GM21390 (cell line): Measurements from ENCODE around the gene ZFYVE28.

Source experiments
- ATAC-seq: cut with Tn5 transposase; IDR thresholded peaks from one replicate; pipeline ENCODE4 v1.9.1; 2021; ENCODE audit not compliant: unreplicated experiment

Gene ZFYVE28

GRCh38 chr4:2291705-2292645 is 126.5 kb downstream of the ZFYVE28 start:
- ATAC-seq = no peak

DNA sequence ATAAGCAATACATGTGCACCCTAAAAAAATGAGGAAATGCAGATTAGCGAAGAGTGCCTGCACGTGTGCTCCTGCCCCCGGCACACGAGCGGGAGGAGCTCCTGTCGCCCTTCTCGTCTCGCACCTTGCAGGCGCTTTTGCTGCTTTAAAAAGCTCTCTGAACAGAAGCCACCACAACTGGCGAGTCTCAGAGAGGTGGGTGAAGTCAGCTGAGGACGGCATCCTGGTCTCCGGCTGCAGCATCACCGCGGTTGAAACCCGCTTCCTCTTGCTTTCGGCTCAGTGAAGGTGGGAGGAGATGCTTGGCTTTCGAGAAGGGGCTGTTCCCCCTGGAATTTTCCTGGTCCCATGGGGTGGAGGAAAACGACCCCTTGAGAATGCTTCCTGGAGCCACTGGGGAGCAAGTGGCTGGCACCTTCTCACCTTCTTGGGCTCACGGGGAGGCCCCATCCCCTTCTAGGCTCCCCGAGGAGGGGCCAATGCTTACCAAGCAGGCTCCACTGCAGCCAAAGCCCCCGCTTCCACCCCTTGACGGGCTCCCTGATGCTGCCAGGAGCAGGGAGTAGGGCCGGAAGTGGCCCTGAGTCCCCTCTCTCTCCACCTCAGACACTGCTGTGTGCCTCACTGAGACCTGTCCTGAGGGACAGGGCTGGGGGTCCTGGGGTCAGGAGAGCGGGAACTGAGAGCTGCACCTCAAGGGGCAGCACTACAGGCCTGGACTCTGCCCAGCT is 127.3 kb downstream of the ZFYVE28 start:
- no peak for ATAC-seq

- no peak for ATAC-seq
Observed at GRCh38 chr4:2290488-2290887, 128.0 kb downstream of the ZFYVE28 start.

DNA sequence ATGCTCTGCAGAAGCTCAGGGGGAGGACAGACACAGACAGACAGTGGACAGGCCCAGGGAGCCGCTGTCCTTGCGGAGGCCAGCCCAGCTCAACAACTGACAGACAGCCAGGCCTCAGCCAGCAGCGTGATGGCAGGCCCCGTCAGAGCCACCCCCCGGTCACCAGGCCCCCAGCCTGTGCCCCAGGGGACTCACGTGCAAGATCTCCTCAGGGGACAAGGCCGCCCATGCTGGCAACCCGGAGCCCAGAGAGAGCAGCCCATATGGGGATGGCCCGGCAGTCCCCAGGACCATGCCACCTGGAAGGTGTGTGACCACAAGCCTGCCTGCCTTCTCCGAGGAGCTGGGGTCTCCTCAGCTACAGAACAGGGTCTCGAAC is 128.5 kb downstream of the ZFYVE28 start:
- no peak for ATAC-seq

- no peak for ATAC-seq
Observed at GRCh38 chr4:2289311-2289954, 129.0 kb downstream of the ZFYVE28 start.

GRCh38 chr4:2288051-2288541 is 130.3 kb downstream of the ZFYVE28 start:
- no peak for ATAC-seq

DNA sequence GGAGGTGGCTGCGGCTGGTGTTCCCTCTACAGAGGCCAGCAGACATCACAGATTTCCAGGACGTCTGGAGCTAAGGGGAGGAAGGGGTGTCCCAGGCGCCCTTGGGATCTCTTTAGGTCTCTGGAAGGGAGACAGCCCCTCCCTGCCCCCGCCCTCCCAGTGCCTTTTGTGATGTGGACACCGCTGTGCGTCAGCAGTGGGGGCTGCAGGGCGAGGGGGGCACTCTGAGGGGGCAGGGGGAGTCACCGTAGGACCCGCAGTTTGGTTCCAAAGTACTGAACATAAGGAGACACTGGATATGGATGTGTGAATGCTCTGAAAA is 130.9 kb downstream of the ZFYVE28 start:
- no peak for ATAC-seq

DNA sequence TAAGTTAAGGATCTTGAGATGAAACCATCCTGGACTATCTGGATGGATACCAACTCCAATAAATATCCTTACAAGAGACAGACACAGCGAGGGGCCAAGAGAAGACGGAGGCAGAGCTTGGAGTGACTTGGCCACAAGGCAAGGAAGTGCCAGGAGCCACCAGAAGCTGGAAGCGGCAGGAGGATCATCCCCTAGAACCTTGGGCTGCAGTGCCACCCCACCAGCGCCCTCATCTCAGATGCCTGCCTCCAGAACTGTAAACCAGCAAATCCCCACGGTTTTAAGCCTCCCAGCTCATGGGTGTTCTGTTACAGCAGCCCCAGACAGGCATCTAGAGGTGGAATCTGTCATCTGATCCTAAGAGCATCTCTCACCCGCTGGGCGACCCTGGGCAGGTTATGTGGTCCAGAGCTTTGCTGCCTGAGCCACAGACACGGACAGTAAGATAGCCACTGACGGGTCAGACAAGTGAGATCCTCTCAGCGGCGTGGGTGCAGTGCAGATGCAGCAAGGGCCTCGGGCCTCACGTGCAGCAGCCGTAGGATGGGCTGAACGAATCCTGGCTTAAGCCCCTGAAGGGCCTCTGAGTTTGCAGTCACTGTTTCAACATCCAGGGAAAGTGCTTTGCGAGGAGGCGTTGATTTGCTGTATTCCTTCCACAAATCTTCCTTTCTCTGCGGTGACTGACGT is 131.4 kb downstream of the ZFYVE28 start:
- ATAC-seq = no peak

DNA sequence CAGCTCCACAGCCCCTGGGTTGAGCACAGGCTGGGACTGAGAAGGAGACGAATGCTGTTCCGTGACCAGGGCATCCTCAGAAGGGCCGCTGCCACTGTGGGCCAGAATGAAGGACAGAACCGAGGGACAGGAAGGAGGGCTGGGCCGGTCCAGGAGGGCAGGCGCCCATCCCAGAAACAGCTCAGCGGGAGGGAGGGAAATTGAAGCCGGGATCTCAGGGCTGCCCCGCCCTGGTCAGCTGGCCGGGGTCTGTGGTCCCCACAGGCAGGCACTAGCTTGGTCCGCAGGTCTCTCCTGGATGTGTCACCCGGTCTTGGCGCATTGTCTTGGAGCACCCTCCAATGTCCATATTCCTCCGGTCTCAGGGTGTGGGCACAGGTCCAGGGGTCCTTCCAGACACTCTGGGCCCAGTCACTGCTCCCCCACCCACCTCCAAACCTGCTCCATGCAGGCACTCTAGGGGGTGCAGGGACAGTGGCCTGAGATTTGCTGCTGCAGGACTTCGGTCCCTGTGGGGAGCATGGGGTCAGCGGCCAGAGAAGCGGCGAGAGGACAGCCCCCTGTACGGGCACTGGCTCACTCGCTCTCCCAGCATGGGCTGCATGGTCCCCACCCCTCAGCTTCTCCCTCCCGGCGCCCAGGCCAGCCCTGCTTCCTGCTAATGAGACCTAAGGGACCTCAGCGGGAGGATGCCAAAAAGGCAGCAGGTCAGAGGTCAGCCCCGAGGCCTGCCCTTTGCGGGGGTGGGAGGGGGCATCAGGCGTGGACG is 132.6 kb downstream of the ZFYVE28 start:
- no peak for ATAC-seq

DNA sequence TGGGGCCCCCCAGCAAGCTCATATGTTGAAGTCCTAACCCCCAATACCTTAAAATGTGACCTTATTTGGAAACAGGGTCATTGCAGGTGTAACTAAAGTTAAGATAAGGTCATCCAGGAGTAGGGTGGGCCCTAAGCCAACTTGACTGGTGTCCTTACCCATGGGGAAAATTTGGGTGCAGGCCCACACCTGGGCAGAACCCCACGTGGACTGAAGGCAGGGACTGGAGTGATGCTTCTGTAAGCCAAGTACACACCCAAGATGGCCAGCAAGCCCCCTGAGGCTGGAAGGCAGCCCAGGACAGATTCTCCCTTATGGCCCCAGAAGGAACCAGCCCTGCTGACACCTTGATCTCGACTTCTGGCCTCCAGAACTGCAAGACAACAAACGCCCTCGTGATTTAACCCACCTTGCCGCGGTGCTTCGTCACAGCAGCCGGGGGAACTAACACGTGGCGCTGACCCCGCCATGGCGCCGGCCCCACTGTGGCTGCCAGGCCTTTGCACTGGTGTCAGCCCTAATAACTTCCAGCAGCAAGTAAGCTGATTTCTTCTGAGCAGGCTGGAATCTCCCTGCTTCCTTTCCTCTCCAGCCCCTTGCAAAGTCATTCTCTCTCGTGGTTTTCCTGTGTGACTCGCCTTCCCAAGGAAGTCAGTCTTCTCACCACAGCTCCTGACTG is 133.4 kb downstream of the ZFYVE28 start:
- no peak for ATAC-seq

DNA sequence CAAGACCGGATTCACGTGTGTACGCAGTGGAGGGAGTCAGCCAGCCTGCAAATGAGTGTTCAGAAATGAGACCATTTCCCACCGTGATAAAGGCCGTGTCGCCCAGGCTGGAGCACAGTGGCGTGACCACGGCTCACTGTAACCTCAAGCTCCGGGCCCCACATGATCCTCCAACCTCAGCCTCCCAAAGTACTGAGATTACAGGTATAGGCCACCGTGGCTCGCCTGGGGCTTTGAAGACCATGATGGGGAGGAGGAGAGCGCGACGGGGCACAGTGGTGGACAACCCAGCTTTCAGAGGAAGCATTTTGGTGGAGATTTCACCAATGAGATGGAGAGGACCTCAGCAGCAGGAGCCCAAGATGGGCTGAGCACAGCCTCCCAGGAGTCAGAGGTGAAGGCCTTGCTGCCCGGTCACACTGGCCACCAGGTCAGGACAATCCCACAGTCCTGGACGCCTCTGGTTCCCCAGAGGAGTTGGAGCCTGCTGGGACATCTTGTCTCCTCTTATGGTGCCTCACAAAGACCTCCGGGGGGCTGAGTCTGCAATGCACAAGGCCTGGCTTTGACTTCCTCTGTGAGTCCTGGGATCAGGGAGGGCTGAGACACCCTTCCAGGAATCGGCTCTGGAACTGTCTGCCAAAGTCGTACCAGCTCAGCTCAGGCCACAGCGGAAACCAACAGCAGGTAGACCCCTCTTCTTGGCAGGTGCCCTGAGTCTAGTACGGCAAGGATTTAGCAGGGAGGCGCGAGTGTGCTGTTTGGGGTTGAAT is 134.1 kb downstream of the ZFYVE28 start:
- ATAC-seq = no peak

- ATAC-seq = no peak
Observed at GRCh38 chr4:2283199-2283711, 135.2 kb downstream of the ZFYVE28 start.

DNA sequence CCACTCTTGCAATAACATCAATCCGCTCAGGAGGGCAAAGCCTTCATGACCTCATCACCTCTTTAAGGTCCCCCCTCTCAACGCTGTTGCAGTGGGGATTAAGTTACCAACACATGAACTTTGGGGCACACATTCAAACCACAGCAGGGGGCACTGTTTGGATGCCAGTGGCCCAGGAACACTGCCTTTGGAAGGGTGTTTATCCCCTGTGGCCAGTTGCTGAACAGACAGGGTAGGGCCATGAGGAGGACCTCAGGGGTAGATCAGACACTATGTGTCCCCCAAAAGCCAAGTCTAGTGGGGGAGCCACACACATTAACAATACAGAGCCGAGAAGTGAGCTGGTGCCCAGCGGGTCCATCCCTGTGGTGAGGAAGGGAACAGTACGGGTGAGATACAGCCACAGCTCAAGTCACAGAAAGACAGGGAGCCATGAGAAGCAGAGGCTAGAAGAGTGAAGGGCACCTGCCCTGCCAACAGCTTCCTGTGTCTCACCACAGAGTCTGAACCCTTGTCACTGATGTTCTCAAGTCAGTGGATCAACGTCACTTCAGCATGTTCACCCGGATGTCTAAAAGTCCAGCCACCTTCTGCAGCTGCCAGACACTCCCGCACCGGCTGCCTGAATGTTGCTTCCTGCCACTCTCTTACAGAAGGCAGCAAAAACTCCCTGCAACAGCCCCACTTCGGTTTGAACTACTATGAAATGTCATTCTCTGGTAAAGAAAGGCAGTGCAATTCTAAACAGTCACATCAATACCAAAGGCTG is 136.7 kb downstream of the ZFYVE28 start:
- ATAC-seq = peak; percentile 63

- no peak for ATAC-seq
Observed at GRCh38 chr4:2280531-2281300, 137.7 kb downstream of the ZFYVE28 start.

GRCh38 chr4:2277956-2278355 is 140.5 kb downstream of the ZFYVE28 start:
- ATAC-seq = no peak

GRCh38 chr4:2276581-2277325 is 141.7 kb downstream of the ZFYVE28 start:
- no peak for ATAC-seq
